Sigmoid colon (tissue), 4 donors: Measurements from ENCODE around the gene INF2.

Experiments used
- EP300 ChIP-seq, 4 donors: sonication (generic); formaldehyde crosslinking; IDR thresholded peaks; one replicate each; pipeline ENCODE4 v1.6.1; 2017; ENCODE audit warnings: antibody characterized with exemption in 4 of 4
- POLR2AphosphoS5 ChIP-seq, 4 donors: sonication (generic); formaldehyde crosslinking; IDR thresholded peaks; one replicate each; pipeline ENCODE4 v1.6.1; 2017; ENCODE audit warnings: antibody characterized with exemption in 4 of 4
- TF ChIP-seq, protein P1 (sequence below), 4 experiments: fragments of 450-650 bp in 3 of 4; fragments of 200-600 bp in 1 of 4; IDR thresholded peaks; one replicate each; pipeline ENCODE4 v1.5.1; 2016 to 2019; ENCODE audit warnings: antibody characterized with exemption in 4 of 4, mild to moderate bottlenecking in 3 of 4, moderate library complexity in 2 of 4

DNA sequence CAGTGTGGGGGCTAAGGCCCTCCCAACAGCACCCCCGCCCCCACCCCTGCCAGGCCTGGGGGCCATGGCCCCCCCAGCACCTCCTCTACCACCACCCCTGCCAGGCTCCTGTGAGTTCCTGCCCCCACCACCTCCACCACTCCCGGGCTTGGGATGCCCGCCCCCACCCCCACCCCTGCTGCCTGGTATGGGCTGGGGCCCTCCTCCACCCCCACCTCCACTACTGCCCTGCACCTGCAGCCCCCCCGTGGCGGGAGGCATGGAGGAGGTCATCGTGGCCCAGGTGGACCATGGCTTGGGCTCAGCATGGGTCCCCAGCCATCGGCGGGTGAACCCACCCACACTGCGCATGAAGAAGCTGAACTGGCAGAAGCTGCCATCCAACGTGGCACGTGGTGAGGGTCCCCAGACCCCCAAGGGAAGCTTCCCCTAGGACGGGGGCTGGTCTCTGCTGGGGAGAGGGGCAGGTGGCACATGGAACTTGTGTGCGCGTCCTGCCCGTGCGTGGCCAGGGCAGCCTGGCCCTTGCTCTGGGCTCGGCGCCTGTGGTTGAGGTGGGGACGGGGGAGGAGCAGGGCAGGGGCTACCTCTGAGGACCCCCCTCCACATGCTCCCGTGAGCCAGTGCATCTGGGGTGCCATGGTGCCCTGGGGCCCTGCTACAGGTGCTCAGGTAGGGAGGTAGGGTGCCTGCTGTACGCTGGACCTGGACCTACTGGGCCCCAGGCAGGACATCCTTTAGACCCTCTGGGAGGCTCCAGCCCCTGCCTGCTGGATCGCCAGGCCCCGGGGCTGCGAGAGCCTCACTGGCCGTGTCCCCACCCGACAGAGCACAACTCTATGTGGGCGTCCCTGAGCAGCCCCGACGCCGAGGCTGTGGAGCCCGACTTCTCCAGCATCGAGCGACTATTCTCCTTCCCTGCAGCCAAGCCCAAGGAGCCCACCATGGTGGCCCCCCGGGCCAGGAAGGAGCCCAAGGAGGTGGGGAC is 18.5 kb downstream of the INF2 start:
- TF ChIP-seq, protein P1, sequence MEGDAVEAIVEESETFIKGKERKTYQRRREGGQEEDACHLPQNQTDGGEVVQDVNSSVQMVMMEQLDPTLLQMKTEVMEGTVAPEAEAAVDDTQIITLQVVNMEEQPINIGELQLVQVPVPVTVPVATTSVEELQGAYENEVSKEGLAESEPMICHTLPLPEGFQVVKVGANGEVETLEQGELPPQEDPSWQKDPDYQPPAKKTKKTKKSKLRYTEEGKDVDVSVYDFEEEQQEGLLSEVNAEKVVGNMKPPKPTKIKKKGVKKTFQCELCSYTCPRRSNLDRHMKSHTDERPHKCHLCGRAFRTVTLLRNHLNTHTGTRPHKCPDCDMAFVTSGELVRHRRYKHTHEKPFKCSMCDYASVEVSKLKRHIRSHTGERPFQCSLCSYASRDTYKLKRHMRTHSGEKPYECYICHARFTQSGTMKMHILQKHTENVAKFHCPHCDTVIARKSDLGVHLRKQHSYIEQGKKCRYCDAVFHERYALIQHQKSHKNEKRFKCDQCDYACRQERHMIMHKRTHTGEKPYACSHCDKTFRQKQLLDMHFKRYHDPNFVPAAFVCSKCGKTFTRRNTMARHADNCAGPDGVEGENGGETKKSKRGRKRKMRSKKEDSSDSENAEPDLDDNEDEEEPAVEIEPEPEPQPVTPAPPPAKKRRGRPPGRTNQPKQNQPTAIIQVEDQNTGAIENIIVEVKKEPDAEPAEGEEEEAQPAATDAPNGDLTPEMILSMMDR (IDR thresholded peaks at IDR 0.05), result no peak
- TF ChIP-seq POLR2AphosphoS5 (IDR thresholded peaks at IDR 0.05), result no peak
- TF ChIP-seq EP300 (IDR thresholded peaks at IDR 0.05), result no peak
